IPS-NIHi7 (cell line): Measurements from ENCODE around the gene KCNC4.

Experiments
- DNase-seq: peaks from one replicate; pipeline ENCODE4 v3.0.0; 2012; ENCODE audit warnings: mixed read lengths; ENCODE audit errors: extremely low spot score

The KCNC4 gene

GRCh38 chr1:110230381-110231199, 20.5 kb downstream of the KCNC4 start:
- DNase-seq = no peak

GRCh38 chr1:110233861-110234260, 23.7 kb downstream of the KCNC4 start:
- DNase-seq = no peak

- no peak for DNase-seq
Measured at GRCh38 chr1:110234691-110235090, 24.6 kb downstream of the KCNC4 start.

- no peak for DNase-seq
Measured at GRCh38 chr1:110235181-110235833, 25.2 kb downstream of the KCNC4 start.

GRCh38 chr1:110235834-110236682, 25.9 kb downstream of the KCNC4 start:
- DNase-seq = no peak

GRCh38 chr1:110237386-110238152, 27.5 kb downstream of the KCNC4 start:
- no peak for DNase-seq

- no peak for DNase-seq
Measured at GRCh38 chr1:110239441-110240430, 29.6 kb downstream of the KCNC4 start.

GRCh38 chr1:110240476-110241210, 30.5 kb downstream of the KCNC4 start:
- no peak for DNase-seq

- no peak for DNase-seq
Measured at GRCh38 chr1:110241516-110241915, 31.4 kb downstream of the KCNC4 start.

GRCh38 chr1:110242062-110242461, 31.9 kb downstream of the KCNC4 start:
- no peak for DNase-seq

- no peak for DNase-seq
Measured at GRCh38 chr1:110242731-110243130, 32.6 kb downstream of the KCNC4 start.

- DNase-seq = no peak
Measured at GRCh38 chr1:110243146-110243545, 33.0 kb downstream of the KCNC4 start.

- DNase-seq = peak; percentile 37
Measured at GRCh38 chr1:110243574-110243973, 33.5 kb downstream of the KCNC4 start.

- DNase-seq = no peak
Measured at GRCh38 chr1:110245876-110246620, 35.9 kb downstream of the KCNC4 start.

- no peak for DNase-seq
Measured at GRCh38 chr1:110248746-110249145, 38.6 kb downstream of the KCNC4 start.

GRCh38 chr1:110249256-110249655, 39.1 kb downstream of the KCNC4 start:
- no peak for DNase-seq

GRCh38 chr1:110250008-110250407, 39.9 kb downstream of the KCNC4 start:
- no peak for DNase-seq

- no peak for DNase-seq
Measured at GRCh38 chr1:110250749-110251148, 40.6 kb downstream of the KCNC4 start.

- DNase-seq = no peak
Measured at GRCh38 chr1:110253213-110253612, 43.1 kb downstream of the KCNC4 start.
